H9 (cell line): Measurements from ENCODE around the gene SLC39A1. TPM values are rescaled to one million over a fixed set of nuclear protein-coding genes. Genes with fewer than 3 reads are reported as not detected.
A peak's percentile ranks its signal among the peaks of the same experiment; 100 is the strongest.

Experiments used
- DNase-seq: peaks from one replicate; pipeline ENCODE4 v3.0.0-alpha.2; 2017
- H2AFZ ChIP-seq: one replicate; pipeline ENCODE4 v1.6.1; 2013; ENCODE audit warnings: mild to moderate bottlenecking, low read length, control low read depth, moderate library complexity
- H2AK5ac ChIP-seq: 2 replicates; pipeline ENCODE4 v1.6.1; 2013; ENCODE audit warnings: low read length, control low read depth, mixed read lengths; ENCODE audit not compliant: insufficient read length
- H2BK120ac ChIP-seq: one replicate; pipeline ENCODE4 v1.6.1; 2013; ENCODE audit warnings: low read depth, mild to moderate bottlenecking, low read length, control low read depth, inconsistent platforms; ENCODE audit not compliant: poor library complexity, severe bottlenecking
- H2BK12ac ChIP-seq: 2 replicates; pipeline ENCODE4 v1.6.1; 2013; ENCODE audit warnings: low read length, control low read depth, mixed read lengths, low read depth; ENCODE audit not compliant: insufficient read length
- H2BK15ac ChIP-seq: 2 replicates; pipeline ENCODE4 v1.6.1; 2013; ENCODE audit warnings: low read depth, low read length, control low read depth
- H2BK20ac ChIP-seq: one replicate; pipeline ENCODE4 v1.6.1; 2013; ENCODE audit warnings: low read depth, mild to moderate bottlenecking, low read length, control low read depth, inconsistent platforms; ENCODE audit not compliant: poor library complexity, severe bottlenecking
- H2BK5ac ChIP-seq: 2 replicates; pipeline ENCODE4 v1.6.1; 2013; ENCODE audit warnings: low read length, control low read depth, mixed read lengths; ENCODE audit not compliant: insufficient read length
- H3K14ac ChIP-seq: 2 replicates; pipeline ENCODE4 v1.6.1; 2013; ENCODE audit warnings: low read length, control low read depth; ENCODE audit not compliant: insufficient read depth
- H3K18ac ChIP-seq: 2 replicates; pipeline ENCODE4 v1.6.1; 2013; ENCODE audit warnings: low read depth, mild to moderate bottlenecking, mixed read lengths, low read length, control low read depth; ENCODE audit not compliant: insufficient read length
- H3K23ac ChIP-seq: 2 replicates; pipeline ENCODE4 v1.6.1; 2013; ENCODE audit warnings: low read length, control low read depth, mixed read lengths, low read depth; ENCODE audit not compliant: insufficient read length
- H3K23me2 ChIP-seq: 2 replicates; pipeline ENCODE4 v1.6.1; 2013; ENCODE audit warnings: low read depth, mild to moderate bottlenecking, mixed read lengths, low read length, control low read depth; ENCODE audit not compliant: insufficient read length, poor library complexity, severe bottlenecking
- H3K27ac ChIP-seq: 2 replicates; pipeline ENCODE4 v1.5.1; 2013; ENCODE audit warnings: low read length, control low read depth, mixed read lengths, low read depth; ENCODE audit not compliant: insufficient read length
- H3K27me3 ChIP-seq: 2 replicates; pipeline ENCODE4 v1.6.1; 2013; ENCODE audit warnings: low read length, control low read depth, inconsistent platforms; ENCODE audit not compliant: insufficient read depth
- H3K4ac ChIP-seq: 2 replicates; pipeline ENCODE4 v1.6.1; 2013; ENCODE audit warnings: low read depth, mild to moderate bottlenecking, control low read depth, inconsistent platforms, low read length, moderate library complexity
- H3K4me1 ChIP-seq: 2 replicates; pipeline ENCODE4 v1.6.1; 2013; ENCODE audit warnings: low read length, control low read depth, inconsistent platforms; ENCODE audit not compliant: insufficient read depth
- H3K4me2 ChIP-seq: 2 replicates; pipeline ENCODE4 v1.6.1; 2013; ENCODE audit warnings: low read length, control low read depth, mixed read lengths; ENCODE audit not compliant: insufficient read length, insufficient read depth
- H3K56ac ChIP-seq: 2 replicates; pipeline ENCODE4 v1.6.1; 2013; ENCODE audit warnings: low read depth, mild to moderate bottlenecking, mixed read lengths, low read length, control low read depth; ENCODE audit not compliant: insufficient read length
- H3K79me1 ChIP-seq: 2 replicates; pipeline ENCODE4 v1.6.1; 2013; ENCODE audit warnings: low read depth, mild to moderate bottlenecking, moderate library complexity, low read length, control low read depth, inconsistent platforms; ENCODE audit not compliant: insufficient read depth, poor library complexity, severe bottlenecking
- H3K79me2 ChIP-seq: 2 replicates; pipeline ENCODE4 v1.6.1; 2013; ENCODE audit warnings: low read length, control low read depth, inconsistent platforms; ENCODE audit not compliant: insufficient read depth
- H3K9ac ChIP-seq: 2 replicates; pipeline ENCODE4 v1.6.1; 2013; ENCODE audit warnings: low read length, control low read depth, mixed read lengths; ENCODE audit not compliant: insufficient read length; ENCODE audit errors: extremely low read depth
- H3K9me3 ChIP-seq: one replicate; pipeline ENCODE4 v1.6.1; 2013; ENCODE audit warnings: low read depth, low read length, inconsistent platforms; ENCODE audit not compliant: control insufficient read depth
- H3T11ph ChIP-seq: one replicate; pipeline ENCODE4 v1.6.1; 2013; ENCODE audit warnings: mild to moderate bottlenecking, low read length, control low read depth, inconsistent platforms
- H4K20me1 ChIP-seq: one replicate; pipeline ENCODE4 v1.6.1; 2013; ENCODE audit not compliant: control insufficient read depth, insufficient read length, insufficient read depth
- H4K5ac ChIP-seq: 2 replicates; pipeline ENCODE4 v1.6.1; 2013; ENCODE audit warnings: low read depth, mild to moderate bottlenecking, mixed read lengths, low read length, control low read depth; ENCODE audit not compliant: insufficient read length
- H4K8ac ChIP-seq: replicated peaks from 2 replicates; pipeline ENCODE4 v1.6.1; 2013; ENCODE audit warnings: low read length, control low read depth, mixed read lengths, low read depth; ENCODE audit not compliant: insufficient read length
- H4K91ac ChIP-seq: 2 replicates; pipeline ENCODE4 v1.6.1; 2013; ENCODE audit warnings: low read depth, mild to moderate bottlenecking, moderate library complexity, mixed read lengths, low read length, control low read depth; ENCODE audit not compliant: insufficient read length
- H3K27ac Mint-ChIP-seq, 3 experiments: 2 replicates in 2 of 3; 3 replicates in 1 of 3; pipeline ENCODE4 v1.8.0; 2020 to 2021; ENCODE audit warnings: mixed read lengths in 3 of 3, mild to moderate bottlenecking in 1 of 3, moderate library complexity in 1 of 3
- H3K27me3 Mint-ChIP-seq: 2 replicates; pipeline ENCODE4 v1.8.0; 2021; ENCODE audit warnings: low read depth, mild to moderate bottlenecking, moderate library complexity, mixed read lengths
- H3K36me3 Mint-ChIP-seq, 3 experiments: 2 replicates in 2 of 3; 3 replicates in 1 of 3; pipeline ENCODE4 v1.8.0; 2020 to 2021; ENCODE audit warnings: low read depth in 3 of 3, mixed read lengths in 3 of 3; ENCODE audit not compliant: insufficient read depth in 1 of 3
- H3K4me1 Mint-ChIP-seq, 2 experiments: 2 replicates each; pipeline ENCODE4 v1.8.0; 2020; ENCODE audit warnings: mixed read lengths in 2 of 2
- H3K4me3 Mint-ChIP-seq, 2 experiments: 2 replicates in 1 of 2; 3 replicates in 1 of 2; pipeline ENCODE4 v1.8.0; 2020 to 2021; ENCODE audit warnings: mild to moderate bottlenecking in 2 of 2, mixed read lengths in 2 of 2, moderate library complexity in 1 of 2
- H3K9me3 Mint-ChIP-seq, 2 experiments: 2 replicates in 1 of 2; 3 replicates in 1 of 2; pipeline ENCODE4 v1.8.0; 2020; ENCODE audit warnings: mild to moderate bottlenecking in 2 of 2, mixed read lengths in 2 of 2, moderate library complexity in 1 of 2
- CTCF ChIP-seq: fragments of 200-600 bp; sonication (generic); conservative IDR thresholded peaks from 3 replicates; pipeline ENCODE4 v1.8.0; 2021; ENCODE audit warnings: antibody characterized with exemption, mild to moderate bottlenecking
- WGBS: extraction: QIAGEN DNeasy Blood & Tissue Kit; methylation state at CpG from one replicate; pipeline ENCODE4 v1.1.7; 2013; ENCODE audit warnings: missing lambda C conversion rate, low lambda C conversion rate, mixed read lengths; ENCODE audit not compliant: insufficient read length; ENCODE audit errors: extremely low coverage; 5-methylcytosine and 5-hydroxymethylcytosine counted together
- total RNA-seq: library from RNA; stranded (reverse); gene quantifications from 2 replicates; pipeline ENCODE4 v1.2.1, GENCODE V29; 2021

SLC39A1 gene
- total RNA-seq, 1 experiment from 2014 or later: 161 TPM

DNA sequence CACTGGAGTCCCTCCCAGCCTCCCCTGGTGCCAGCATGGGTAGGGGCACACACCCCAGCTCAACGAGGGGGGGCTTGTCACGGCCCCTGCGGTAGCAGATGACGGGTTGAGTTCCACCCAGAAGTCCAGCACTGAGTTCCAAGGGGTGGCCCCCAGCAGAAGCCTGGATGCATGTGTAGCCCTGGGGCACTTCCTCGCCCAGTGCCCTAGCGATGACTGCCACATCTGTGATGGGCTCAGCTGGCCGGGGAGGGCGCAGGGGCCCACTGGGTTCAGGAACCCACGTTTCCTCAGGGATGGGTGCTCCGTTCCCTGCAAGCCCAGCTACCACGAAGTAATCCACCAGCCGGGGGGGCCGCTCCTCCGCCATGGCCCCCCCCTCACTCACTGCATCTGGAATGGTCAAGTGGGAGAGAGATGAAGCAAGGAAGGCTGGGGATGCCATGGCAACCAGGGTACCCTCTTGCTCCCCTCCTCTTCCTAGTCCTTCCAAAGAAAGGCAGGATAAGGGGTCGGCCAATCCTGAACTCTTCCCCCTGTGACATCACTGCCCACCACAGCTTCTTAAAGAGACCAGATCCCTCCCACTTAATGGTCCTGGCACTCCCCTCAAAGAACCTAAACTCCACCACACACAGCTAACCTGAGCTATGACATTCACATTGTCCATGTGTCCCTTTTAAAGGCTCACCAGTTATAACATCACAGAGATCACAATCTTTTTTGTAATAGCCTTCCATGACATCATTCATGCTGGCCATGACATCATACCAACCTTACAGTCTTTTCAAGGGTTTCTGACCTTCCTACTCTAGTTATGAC, 19.1 kb downstream of the SLC39A1 start:
- Mint-ChIP-seq H3K27ac (0 out of 7 replicates have a peak overlapping the region, but pooled peaks of 1 of the 3 experiments have one; percentile 9), H3K36me3 (peaks cover 16 to 56% (median 42%) of the 10 kb centered on the region in 3 experiments), H3K4me3 (peak overlapping the region; percentile 82 to 93), H3K27me3 (no peaks in the 10 kb centered on the region), H3K9me3 (no peaks in the 10 kb centered on the region), H3K4me1 (peaks cover 10 to 17% of the 10 kb centered on the region in 2 experiments)
- Histone ChIP-seq H3T11ph (no peak overlapping the region), H3K27me3 (no peaks in the 10 kb centered on the region), H3K9me3 (no peaks in the 10 kb centered on the region), H3K4me1 (no peaks in the 10 kb centered on the region; the same call in 1 of the 2 replicates), H3K4me2 (no peak overlapping the region), H4K8ac (no peak overlapping the region), H4K91ac (no peak overlapping the region), H4K20me1 (no peaks in the 10 kb centered on the region), H2AK5ac (no peak overlapping the region), H3K4ac (no peak overlapping the region), H2BK12ac (no peak overlapping the region), H4K5ac (no peak overlapping the region), H2BK15ac (no peak overlapping the region), H2BK20ac (no peak overlapping the region), H2BK5ac (no peak overlapping the region), H3K79me1 (peaks cover 3% of the 10 kb centered on the region), H2AFZ (no peak overlapping the region), H2BK120ac (no peak overlapping the region), H3K23ac (no peak overlapping the region), H3K14ac (no peak overlapping the region), H3K23me2 (peaks cover 5% of the 10 kb centered on the region), H3K56ac (no peak overlapping the region), H3K18ac (no peak overlapping the region), H3K79me2 (no peaks in the 10 kb centered on the region), H3K9ac (no peak overlapping the region), H3K27ac (no peak overlapping the region)
- DNase-seq: no peak
- no peak for TF ChIP-seq CTCF
- WGBS: no CpG with 5 or more reads among the region's 15 CpGs
